Hematopoietic multipotent progenitor cell treated with erythropoietin and hydrocortisone succinate and interleukin-3 and kit ligand, for 6 days (in vitro differentiated cells): ENCODE results near the gene SLC46A1.

ENCODE experiments used
- DNase-seq: peaks from one replicate; pipeline ENCODE4 v3.0.0-alpha.2; 2015

The SLC46A1 gene

GRCh38 chr17:28379814-28380801 lies 25.9 kb downstream of the SLC46A1 start:
- DNase-seq, result peak; percentile 35

GRCh38 chr17:28372945-28373274 lies 33.1 kb downstream of the SLC46A1 start:
- no peak for DNase-seq

- no peak for DNase-seq
Measured at GRCh38 chr17:28372203-28372944, 33.6 kb downstream of the SLC46A1 start.

GRCh38 chr17:28371245-28372202 lies 34.5 kb downstream of the SLC46A1 start, which contains the start of gene SARM1:
Gene SARM1, plus strand, starts transcription at chr17:28371694. Its CDS starts 339 bp downstream, at chr17:28372033.
- DNase-seq, result peak; percentile 72

- no peak for DNase-seq
Measured at GRCh38 chr17:28370744-28371103, 35.3 kb downstream of the SLC46A1 start.

GRCh38 chr17:28370035-28370743 lies 35.8 kb downstream of the SLC46A1 start, which contains the start of gene VTN:
Gene VTN, minus strand, starts transcription at chr17:28370307. Its CDS starts 104 bp downstream, at chr17:28370203.
- DNase-seq, result peak; percentile 47

- DNase-seq, result no peak
Measured at GRCh38 chr17:28369684-28370034, 36.4 kb downstream of the SLC46A1 start.

- DNase-seq, result no peak
Measured at GRCh38 chr17:28368915-28369683, 36.9 kb downstream of the SLC46A1 start.

- no peak for DNase-seq
Measured at GRCh38 chr17:28368306-28368831, 37.6 kb downstream of the SLC46A1 start.

- no peak for DNase-seq
Measured at GRCh38 chr17:28367641-28368305, 38.2 kb downstream of the SLC46A1 start.

- DNase-seq, result no peak
Measured at GRCh38 chr17:28366605-28367004, 39.4 kb downstream of the SLC46A1 start.

- DNase-seq, result no peak
Measured at GRCh38 chr17:28365487-28365886, 40.5 kb downstream of the SLC46A1 start.

GRCh38 chr17:28364665-28365363 lies 41.2 kb downstream of the SLC46A1 start, which contains the start of gene SEBOX:
Gene SEBOX, minus strand, starts transcription at chr17:28365199. Its CDS starts 48 bp downstream, at chr17:28365151.
- DNase-seq, result no peak

GRCh38 chr17:28363776-28364650 lies 42.0 kb downstream of the SLC46A1 start:
- DNase-seq, result no peak

GRCh38 chr17:28363186-28363585 lies 42.8 kb downstream of the SLC46A1 start:
- no peak for DNase-seq

GRCh38 chr17:28357901-28358197 lies 48.2 kb downstream of the SLC46A1 start:
- DNase-seq, result no peak

GRCh38 chr17:28357061-28357900 lies 48.7 kb downstream of the SLC46A1 start, which contains the start of gene POLDIP2:
Gene POLDIP2, minus strand, starts transcription at chr17:28357527. Its CDS starts 79 bp downstream, at chr17:28357448.
- peak; percentile 97 for DNase-seq

- DNase-seq, result no peak
Measured at GRCh38 chr17:28350271-28350670, 55.7 kb downstream of the SLC46A1 start.
